GM19238 (cell line): ENCODE measurements around the gene TBXA2R.
"Not testable (repeated sequence)": the region's sequence is repeated elsewhere in the genome, so short reads cannot be mapped to it uniquely, and the experiment has no call there.

Experiments
- DNase-seq: peaks from one replicate; pipeline ENCODE4 v3.0.0; 2011; ENCODE audit warnings: low spot score; ENCODE audit not compliant: insufficient read length

The TBXA2R gene

DNA sequence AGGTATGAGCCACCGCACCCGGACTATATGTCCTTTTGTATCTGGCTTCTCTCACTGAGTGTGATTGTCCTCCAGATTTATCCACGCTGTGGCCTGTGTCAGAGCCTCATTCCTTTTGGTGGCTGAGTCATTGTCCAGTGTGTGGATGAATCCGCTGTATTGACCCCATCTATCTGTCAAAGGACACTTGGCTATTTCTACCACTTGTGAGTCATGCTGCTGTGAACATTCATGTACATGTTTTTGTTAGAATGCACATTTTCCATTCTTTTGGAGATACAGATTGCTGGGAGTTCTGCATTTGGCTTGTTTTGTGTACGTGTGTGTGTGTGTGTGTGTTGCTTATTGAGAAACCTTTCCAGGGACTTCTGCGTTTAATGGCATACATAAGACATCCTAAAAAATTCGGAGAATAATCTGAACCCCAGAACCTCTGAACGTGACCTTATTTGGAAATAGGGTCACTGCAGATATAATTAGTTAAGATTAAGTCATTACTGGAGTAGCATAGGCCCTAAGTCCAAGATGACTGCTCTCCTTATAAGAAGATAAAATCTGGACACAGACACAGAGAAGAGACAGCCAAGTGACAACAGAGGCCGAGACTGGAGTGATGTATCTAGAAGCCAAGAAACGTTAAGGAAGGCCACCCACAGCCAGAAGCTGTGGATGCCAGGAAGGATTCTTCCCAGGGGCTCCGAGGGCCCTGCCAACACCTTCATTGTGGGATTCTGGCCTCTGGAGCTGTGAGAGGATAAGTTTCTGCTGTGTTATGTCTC is 26.3 kb downstream of the TBXA2R start:
- no peak for DNase-seq

GRCh38 chr19:3578390-3578789 is 28.3 kb downstream of the TBXA2R start:
- no peak for DNase-seq

GRCh38 chr19:3577723-3578344 is 28.8 kb downstream of the TBXA2R start:
- no peak for DNase-seq

- no peak for DNase-seq
These were observed 29.8 kb downstream of the TBXA2R start for GRCh38 chr19:3576696-3577443.

DNA sequence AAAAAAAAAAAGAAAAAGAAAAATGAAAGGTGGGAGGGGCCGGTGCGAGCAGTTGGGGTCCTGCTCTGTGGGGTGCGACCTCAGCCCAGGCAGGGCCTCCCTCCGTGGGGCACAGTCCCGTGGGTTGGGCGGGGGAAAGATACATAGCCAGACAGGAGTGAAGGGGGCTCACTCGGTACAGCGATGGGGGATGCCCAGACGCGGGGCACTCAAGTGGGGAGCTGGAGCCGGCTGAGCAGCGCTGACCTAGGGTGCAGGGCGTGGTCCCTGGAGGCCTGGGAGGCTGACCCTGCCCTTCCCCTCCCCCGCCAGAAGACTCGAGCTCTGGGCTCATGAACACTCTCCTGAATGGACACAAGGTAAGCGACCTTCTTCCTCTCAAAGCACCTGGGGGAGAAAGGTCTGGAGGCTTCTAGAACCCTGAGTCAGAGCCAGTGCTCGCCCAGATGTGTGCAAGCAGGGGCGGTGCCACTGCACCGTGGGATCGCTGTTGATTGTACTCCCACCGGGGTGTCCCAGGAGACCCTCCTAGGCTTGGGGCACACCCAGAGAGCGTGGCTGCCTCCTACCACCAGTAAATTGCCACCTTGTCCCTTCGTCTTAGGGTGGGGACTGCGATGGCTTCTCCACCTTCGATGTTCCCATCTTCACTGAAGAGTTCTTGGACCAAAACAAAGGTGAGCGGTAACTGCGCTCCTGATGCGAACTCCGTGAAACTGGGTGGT is 30.6 kb downstream of the TBXA2R start:
- no peak for DNase-seq

- DNase-seq: no peak
These were observed 31.4 kb downstream of the TBXA2R start for GRCh38 chr19:3575260-3575741.

DNA sequence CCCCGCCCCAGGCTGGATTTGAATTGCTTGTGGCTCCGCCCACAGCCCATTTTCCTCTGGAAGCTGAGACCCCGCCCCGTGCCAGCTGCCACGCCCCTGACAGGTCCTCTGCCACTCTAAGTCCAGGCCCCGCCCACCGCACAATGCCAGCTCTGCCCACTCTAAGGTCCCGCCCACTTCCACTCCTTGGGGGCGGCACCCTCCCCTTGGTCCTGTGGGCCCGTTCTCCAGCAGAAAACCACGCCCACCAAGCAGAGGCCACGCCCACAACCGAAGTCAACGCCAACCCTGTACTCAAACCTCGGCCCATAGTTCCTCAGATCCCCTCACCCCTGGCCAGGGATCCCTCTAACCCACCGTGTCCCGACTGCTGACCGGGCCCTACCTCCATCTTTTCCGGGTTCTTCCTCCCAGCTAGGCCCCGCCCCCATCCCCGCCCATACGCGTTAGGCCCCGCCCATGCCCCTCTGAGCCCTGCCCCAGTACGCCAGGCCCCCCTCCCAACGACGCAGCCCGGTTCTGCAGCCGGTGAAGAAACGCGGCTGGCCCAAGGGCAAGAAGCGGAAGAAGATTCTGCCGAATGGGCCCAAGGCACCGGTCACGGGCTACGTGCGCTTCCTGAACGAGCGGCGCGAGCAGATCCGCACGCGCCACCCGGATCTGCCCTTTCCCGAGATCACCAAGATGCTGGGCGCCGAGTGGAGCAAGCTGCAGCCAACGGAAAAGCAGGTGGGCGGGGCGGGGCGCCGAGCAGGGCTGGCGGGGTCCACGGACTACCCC is 32.6 kb downstream of the TBXA2R start:
- DNase-seq: peak; percentile 78

GRCh38 chr19:3573162-3573857 is 33.4 kb downstream of the TBXA2R start:
- DNase-seq: no peak

GRCh38 chr19:3572855-3573161 is 33.9 kb downstream of the TBXA2R start, which contains the start of gene HMG20B:
Gene HMG20B, plus strand, starts transcription at chr19:3572944. Its CDS starts 366 bp downstream, at chr19:3573310.
- DNase-seq: no peak

DNA sequence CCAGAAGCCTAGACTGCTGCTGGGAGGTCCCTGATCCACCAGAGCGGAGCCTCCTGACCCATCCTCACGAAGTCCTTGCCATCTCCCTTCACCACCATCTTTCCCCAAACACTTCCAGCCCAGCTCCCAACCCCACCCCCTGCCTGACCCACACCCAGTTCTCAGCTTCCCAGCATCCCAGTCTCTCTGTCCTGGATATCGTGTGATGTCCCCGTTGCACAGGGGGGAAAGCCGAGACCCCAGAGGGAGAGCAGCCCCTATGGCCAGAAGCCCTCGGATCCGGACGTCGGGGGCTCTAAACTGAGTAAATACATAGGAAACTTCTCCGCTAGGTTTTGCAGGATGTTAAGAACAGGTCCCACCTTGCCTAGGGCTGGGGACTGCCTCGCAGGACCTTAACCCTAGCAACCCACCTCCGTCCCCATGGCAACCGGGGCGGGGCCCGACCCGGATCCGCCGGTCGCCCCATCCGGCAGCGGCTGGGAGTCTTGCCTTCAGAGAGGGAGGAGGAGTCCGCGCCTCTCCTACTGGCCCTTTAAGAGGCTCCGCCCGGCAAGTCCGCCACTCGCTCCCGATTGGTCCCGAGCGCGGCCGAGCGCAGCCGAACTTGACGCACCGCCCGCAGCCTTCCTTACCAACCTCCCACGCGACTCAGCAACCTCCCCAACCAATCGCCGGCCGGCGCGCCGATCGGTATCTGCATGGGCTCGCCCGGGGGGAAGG is 34.4 kb downstream of the TBXA2R start:
- DNase-seq: peak; percentile 97

DNA sequence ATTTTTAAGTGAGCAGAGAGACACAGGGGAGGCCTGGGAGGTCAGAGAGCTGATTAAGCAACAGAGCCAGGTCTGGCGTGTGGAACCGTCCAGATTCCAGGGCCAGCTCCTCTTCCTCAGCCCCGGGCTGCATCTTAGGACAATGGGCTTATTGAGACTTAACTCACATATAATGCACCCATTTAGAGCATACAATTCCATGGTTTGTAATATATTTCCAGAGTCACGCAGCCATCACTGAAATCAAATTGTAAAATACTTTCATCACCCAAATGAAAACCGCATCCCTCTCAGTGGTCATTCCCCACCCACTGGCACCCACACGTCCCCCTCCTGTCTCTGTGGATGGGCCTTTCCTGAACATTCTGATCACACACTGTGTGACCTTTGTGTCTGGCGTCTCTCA is 36.1 kb downstream of the TBXA2R start:
- DNase-seq: no peak

GRCh38 chr19:3570042-3570441 is 36.6 kb downstream of the TBXA2R start:
- not testable (repeated sequence) for DNase-seq

DNA sequence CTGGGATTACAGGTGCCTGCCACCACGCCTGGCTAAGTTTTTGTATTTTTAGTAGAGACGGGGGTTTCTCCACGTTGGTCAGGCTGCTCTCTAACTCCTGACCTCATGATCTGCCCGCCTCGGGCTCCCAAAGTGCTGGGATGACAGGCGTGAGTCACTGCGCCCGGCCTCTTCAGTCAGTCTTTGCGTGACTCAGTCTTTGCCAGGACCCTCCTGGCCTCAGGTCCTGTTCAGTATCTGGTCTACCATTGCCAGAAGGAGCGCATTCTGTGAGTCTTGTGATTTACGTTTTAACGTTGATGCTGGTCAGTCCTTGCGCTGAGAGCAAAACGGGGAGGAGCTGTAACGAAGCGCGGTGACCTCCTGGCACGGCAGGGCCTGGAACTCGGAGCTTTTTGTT is 41.5 kb downstream of the TBXA2R start:
- DNase-seq: no peak

- no peak for DNase-seq
These were observed 42.8 kb downstream of the TBXA2R start for GRCh38 chr19:3563709-3564524.

GRCh38 chr19:3557461-3558248 is 49.0 kb downstream of the TBXA2R start, which contains the start of gene MFSD12:
Gene MFSD12, minus strand, starts transcription at chr19:3557586. Its CDS starts 183 bp downstream, at chr19:3557403.
- peak; percentile 100 for DNase-seq

GRCh38 chr19:3556978-3557460 is 49.7 kb downstream of the TBXA2R start:
- peak; percentile 66 for DNase-seq

DNA sequence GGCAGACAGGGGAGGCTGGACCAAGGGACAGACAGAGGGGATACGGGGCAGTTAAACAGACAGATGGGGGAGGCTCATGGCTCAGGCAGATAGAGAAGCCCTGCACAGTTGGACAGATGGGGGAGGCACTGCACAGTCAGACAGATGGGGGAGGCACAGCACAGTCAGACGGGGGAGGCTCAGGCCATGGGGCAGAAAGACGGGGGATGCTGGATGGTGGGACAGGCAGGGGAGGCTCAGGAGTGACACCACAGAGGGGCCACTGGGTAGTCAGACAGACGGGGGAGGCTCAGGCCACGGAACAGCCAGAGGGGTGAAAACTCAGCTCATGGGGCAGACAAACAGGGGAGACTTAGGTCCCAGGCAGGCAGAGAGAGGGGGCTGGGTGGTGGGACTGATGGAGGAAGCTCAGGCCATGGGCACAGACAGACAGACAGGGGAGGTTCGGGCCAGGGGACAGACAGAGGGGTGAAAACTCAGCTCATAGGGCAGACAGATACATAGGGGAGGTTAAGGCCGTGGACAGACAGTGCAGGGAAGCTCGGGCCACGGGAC is 50.2 kb downstream of the TBXA2R start:
- no peak for DNase-seq
